Astrocyte of the cerebellum (primary cell): Measurements from ENCODE around the gene MYH9.
"Not testable (repeated sequence)": the region's sequence is repeated elsewhere in the genome, so short reads cannot be mapped to it uniquely, and the experiment has no call there.

Experiments used
- DNase-seq: peaks from one replicate; pipeline ENCODE4 v3.0.0-alpha.2; 2011; ENCODE audit warnings: low read depth
- H3K4me3 ChIP-seq: 2 replicates; pipeline ENCODE4 v1.5.1; 2011; ENCODE audit warnings: mild to moderate bottlenecking, low read depth, low read length, moderate library complexity
- CTCF ChIP-seq: IDR thresholded peaks from 2 replicates; pipeline ENCODE4 v1.5.1; 2012; ENCODE audit warnings: low read length, low read depth, moderate library complexity, mild to moderate bottlenecking; ENCODE audit errors: missing control alignments
- in situ Hi-C: cut with HindIII; loops from 2 replicates; pipeline ENCODE4 v1.10.0; 2017; ENCODE audit warnings: low sequenced_read_pairs

The MYH9 gene

GRCh38 chr22:36267896-36268485, 119.8 kb downstream of the MYH9 start:
- H3K4me3 ChIP-seq: no peak overlapping the region
- no peak for DNase-seq
- no peak for TF ChIP-seq CTCF
- in situ Hi-C loops: no loop called here

- TF ChIP-seq CTCF: no peak
- no peak for DNase-seq
- no peak overlapping the region for H3K4me3 ChIP-seq
- in situ Hi-C loops: no loop called here
These were observed 120.7 kb downstream of the MYH9 start for GRCh38 chr22:36267058-36267457.

- in situ Hi-C loops, H3K4me3 ChIP-seq, DNase-seq: not testable (repeated sequence)
These were observed 123.7 kb downstream of the MYH9 start for GRCh38 chr22:36263886-36264664.

GRCh38 chr22:36263216-36263673, 124.5 kb downstream of the MYH9 start:
- H3K4me3 ChIP-seq, DNase-seq, in situ Hi-C loops: not testable (repeated sequence)

- in situ Hi-C loops, DNase-seq, H3K4me3 ChIP-seq: not testable (repeated sequence)
These were observed 125.5 kb downstream of the MYH9 start for GRCh38 chr22:36262307-36262706.

- in situ Hi-C loops, H3K4me3 ChIP-seq, DNase-seq: not testable (repeated sequence)
These were observed 126.1 kb downstream of the MYH9 start for GRCh38 chr22:36261675-36262074.

GRCh38 chr22:36259615-36260300, 128.0 kb downstream of the MYH9 start:
- TF ChIP-seq CTCF: no peak
- no peak overlapping the region for H3K4me3 ChIP-seq
- in situ Hi-C loops: no loop called here
- no peak for DNase-seq

GRCh38 chr22:36258701-36259614, 128.8 kb downstream of the MYH9 start:
- TF ChIP-seq CTCF: no peak
- in situ Hi-C loops: no loop called here
- no peak for DNase-seq
- no peak overlapping the region for H3K4me3 ChIP-seq
